Tibial nerve (tissue), 4 donors: ENCODE data around the gene SKI. TPM values are rescaled to one million over a fixed set of nuclear protein-coding genes. Genes with fewer than 3 reads are reported as not detected.
A peak's percentile ranks its signal among the peaks of the same experiment; 100 is the strongest.

Experiments
- DNase-seq, 2 donors: peaks; one replicate each; pipeline ENCODE4 v3.0.0-alpha.2; 2019; ENCODE audit warnings: low spot score in 2 of 2
- H3K27ac ChIP-seq, 4 donors: fragments of 200-600 bp; sonication (generic) in 3 of 4; one replicate each; pipeline ENCODE4 v1.5.1; 2017 to 2019; ENCODE audit warnings: mild to moderate bottlenecking in 1 of 4
- H3K27me3 ChIP-seq, 2 donors: fragments of 200-600 bp; sonication (generic) in 1 of 2; one replicate each; pipeline versions ENCODE4 v1.5.1 to v1.6.0; 2017 to 2019
- H3K36me3 ChIP-seq, 3 donors: fragments of 200-600 bp; sonication (generic); one replicate each; pipeline ENCODE4 v1.5.1; 2018 to 2019
- H3K4me1 ChIP-seq, 4 donors: fragments of 200-600 bp; sonication (generic) in 3 of 4; one replicate each; pipeline ENCODE4 v1.5.1; 2017 to 2019
- H3K4me3 ChIP-seq, 4 donors: fragments of 200-600 bp; sonication (generic) in 3 of 4; one replicate each; pipeline ENCODE4 v1.5.1; 2017 to 2019; ENCODE audit warnings: mild to moderate bottlenecking in 1 of 4, moderate library complexity in 1 of 4
- H3K9me3 ChIP-seq, 4 donors: fragments of 200-600 bp; sonication (generic) in 3 of 4; one replicate each; pipeline ENCODE4 v1.5.1; 2017 to 2019
- CTCF ChIP-seq, 5 experiments: fragments of 200-600 bp in 3 of 5; fragments of 450-650 bp in 2 of 5; sonication (generic) in 3 of 5; IDR thresholded peaks; one replicate each; pipeline ENCODE4 v1.5.1; 2016 to 2019; ENCODE audit warnings: antibody characterized with exemption in 5 of 5, mild to moderate bottlenecking in 3 of 5, moderate library complexity in 2 of 5
- EP300 ChIP-seq, 2 donors: sonication (generic); formaldehyde crosslinking; IDR thresholded peaks; one replicate each; pipeline ENCODE4 v1.6.1; 2017; ENCODE audit warnings: antibody characterized with exemption in 2 of 2, mild to moderate bottlenecking in 1 of 2
- POLR2A ChIP-seq, 2 donors: fragments of 450-650 bp; IDR thresholded peaks; one replicate each; pipeline ENCODE4 v1.6.1; 2017; ENCODE audit warnings: antibody characterized with exemption in 2 of 2, mild to moderate bottlenecking in 2 of 2, moderate library complexity in 2 of 2
- WGBS, 2 donors: methylation state at CpG; one replicate each; pipeline ENCODE4 v1.1.5; 2018; 5-methylcytosine and 5-hydroxymethylcytosine counted together
- total RNA-seq, 4 donors: library from RNA; depleted of rRNA; stranded (reverse); fragments of >200 nt; gene quantifications; one replicate each; pipeline ENCODE4 v1.1.0, GENCODE V29; 2016

Gene SKI
- total RNA-seq, 4 donors from 2014 or later, result 62.8 to 100 (median 72.2) TPM

- H3K4me1 ChIP-seq, result peaks cover 0 to 71% (median 54%) of the 10 kb centered on the region in 4 donors
- H3K27ac ChIP-seq, result peak within 1 kb of the TSS; percentile 87 to 99 (median 91)
- no peaks in the 10 kb centered on the region for H3K27me3 ChIP-seq
- H3K4me3 ChIP-seq, result peak within 1 kb of the TSS; percentile 46 to 87 (median 57)
- H3K9me3 ChIP-seq, result no peaks in the 10 kb centered on the region
- no peak for TF ChIP-seq EP300 (IDR thresholded peaks at IDR 0.05)
- peak in 1 of 2 donors; percentile 52 for TF ChIP-seq POLR2A (IDR thresholded peaks at IDR 0.05)
- H3K36me3 ChIP-seq, result no peaks in the 10 kb centered on the region
- WGBS, 2 donors, result 4 to 7% methylated on average over 17 to 33 of the region's 63 CpGs
- DNase-seq, result no peak
Measured at GRCh38 chr1:2194319-2194897, 33.7 kb upstream of the SKI start, which contains the start of gene FAAP20. TSS of gene FAAP20 (minus strand) at chr1:2194772. CDS start at chr1:2194749, 23 bp downstream.

- Histone ChIP-seq H3K36me3 (no peaks in the 10 kb centered on the region), H3K4me3 (peak overlapping the region; percentile 46 to 87 (median 57)), H3K27ac (peak overlapping the region; percentile 87 to 99 (median 91)), H3K4me1 (peaks cover 0 to 72% (median 55%) of the 10 kb centered on the region in 4 donors), H3K27me3 (no peaks in the 10 kb centered on the region), H3K9me3 (no peaks in the 10 kb centered on the region)
- no peak for TF ChIP-seq POLR2A (IDR thresholded peaks at IDR 0.05)
- peak in 1 of 2 donors; percentile 69 for TF ChIP-seq EP300 (IDR thresholded peaks at IDR 0.05)
- peak; percentile 91 to 100 (median 95) for TF ChIP-seq CTCF (IDR thresholded peaks at IDR 0.05)
- peak; percentile 83 to 85 for DNase-seq
- 1 to 4% methylated on average over 23 to 34 of the region's 35 CpGs for WGBS, 2 donors
Measured at GRCh38 chr1:2194898-2195673, 33.0 kb upstream of the SKI start.

GRCh38 chr1:2195785-2196184 is 32.3 kb upstream of the SKI start:
- H3K4me1 ChIP-seq, result peaks cover 0 to 72% (median 50%) of the 10 kb centered on the region in 4 donors
- TF ChIP-seq CTCF (IDR thresholded peaks at IDR 0.05), result no peak
- H3K4me3 ChIP-seq, result no peak overlapping the region
- no peaks in the 10 kb centered on the region for H3K36me3 ChIP-seq
- DNase-seq, result no peak
- peak overlapping the region; percentile 87 to 99 (median 91) for H3K27ac ChIP-seq
- WGBS, 2 donors, result 62 to 82% methylated on average over 9 to 11 of the region's 11 CpGs
- H3K9me3 ChIP-seq, result no peaks in the 10 kb centered on the region
- no peaks in the 10 kb centered on the region for H3K27me3 ChIP-seq

- Histone ChIP-seq H3K27me3 (no peaks in the 10 kb centered on the region), H3K4me3 (no peak overlapping the region), H3K36me3 (no peaks in the 10 kb centered on the region), H3K4me1 (peaks cover 0 to 62% (median 41%) of the 10 kb centered on the region in 4 donors), H3K9me3 (no peaks in the 10 kb centered on the region), H3K27ac (peak overlapping the region in 2 of 4 donors; percentile 1 to 91)
- 77 to 85% methylated on average over 13 of the region's 17 CpGs for WGBS, 2 donors
- TF ChIP-seq POLR2A (IDR thresholded peaks at IDR 0.05) (no peak), CTCF (IDR thresholded peaks at IDR 0.05) (no peak), EP300 (IDR thresholded peaks at IDR 0.05) (no peak)
- DNase-seq, result no peak
Measured at GRCh38 chr1:2196901-2197638, 31.0 kb upstream of the SKI start.

GRCh38 chr1:2197707-2198165 is 30.4 kb upstream of the SKI start:
- no peaks in the 10 kb centered on the region for H3K27me3 ChIP-seq
- TF ChIP-seq POLR2A (IDR thresholded peaks at IDR 0.05) (no peak), EP300 (IDR thresholded peaks at IDR 0.05) (no peak), CTCF (IDR thresholded peaks at IDR 0.05) (no peak)
- H3K4me1 ChIP-seq, result peaks cover 0 to 56% (median 38%) of the 10 kb centered on the region in 4 donors
- no peaks in the 10 kb centered on the region for H3K9me3 ChIP-seq
- DNase-seq, result no peak
- H3K36me3 ChIP-seq, result no peaks in the 10 kb centered on the region
- 76 to 83% methylated on average over 10 of the region's 10 CpGs for WGBS, 2 donors
- no peak overlapping the region for H3K4me3 ChIP-seq
- H3K27ac ChIP-seq, result peak overlapping the region in 3 of 4 donors; percentile 1 to 91 (median 50)
